OCI-LY7 (cell line): ENCODE results near the gene PAPOLG.

Experiments
- CTCF ChIP-seq: fragments of 200-600 bp; sonication (generic); conservative IDR thresholded peaks from 2 replicates; pipeline ENCODE4 v1.5.1; 2014; ENCODE audit warnings: mild to moderate bottlenecking, antibody characterized with exemption, low read length, moderate library complexity, mixed read lengths
- EZH2phosphoT487 ChIP-seq: fragments of 200-600 bp; sonication (generic); IDR thresholded peaks from 2 replicates; pipeline ENCODE4 v1.6.1; 2018; ENCODE audit warnings: low read depth, borderline replicate concordance, mild to moderate bottlenecking, mixed run types, antibody characterized with exemption, low read length, moderate library complexity, mixed read lengths

GRCh38 chr2:60793169-60793568 is 37.1 kb downstream of the PAPOLG start:
- TF ChIP-seq CTCF, result no peak
- TF ChIP-seq EZH2phosphoT487, result no peak
